GM18498 (cell line): Measurements from ENCODE around the gene TEX53.
A peak's percentile ranks its signal among the peaks of the same experiment; 100 is the strongest.

Source experiments
- ATAC-seq: cut with Tn5 transposase; IDR thresholded peaks from one replicate; pipeline ENCODE4 v1.9.1; 2021; ENCODE audit warnings: mild to moderate bottlenecking, moderate library complexity; ENCODE audit not compliant: unreplicated experiment

The TEX53 gene

GRCh38 chr9:114680259-114681001, 22.8 kb upstream of the TEX53 start:
- no peak for ATAC-seq

DNA sequence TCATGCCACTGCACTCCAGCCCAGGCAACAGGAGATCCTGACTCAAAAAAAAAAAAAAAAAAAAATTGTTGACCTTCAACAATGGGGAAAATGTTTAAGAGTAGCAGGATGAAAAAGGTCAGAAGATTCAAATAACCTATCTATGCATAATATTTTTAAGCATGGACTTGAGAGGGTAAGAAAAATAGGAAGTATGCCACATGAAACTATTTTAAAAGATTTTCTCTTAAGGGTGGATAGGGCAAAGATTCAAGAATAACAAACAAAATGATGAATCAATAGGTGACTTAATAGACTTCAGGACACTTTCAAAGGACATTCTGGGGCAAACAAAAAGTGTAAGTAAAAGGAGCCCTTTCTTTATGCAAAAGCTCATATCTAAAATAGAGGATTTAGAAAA, 21.2 kb upstream of the TEX53 start:
- ATAC-seq, result no peak

DNA sequence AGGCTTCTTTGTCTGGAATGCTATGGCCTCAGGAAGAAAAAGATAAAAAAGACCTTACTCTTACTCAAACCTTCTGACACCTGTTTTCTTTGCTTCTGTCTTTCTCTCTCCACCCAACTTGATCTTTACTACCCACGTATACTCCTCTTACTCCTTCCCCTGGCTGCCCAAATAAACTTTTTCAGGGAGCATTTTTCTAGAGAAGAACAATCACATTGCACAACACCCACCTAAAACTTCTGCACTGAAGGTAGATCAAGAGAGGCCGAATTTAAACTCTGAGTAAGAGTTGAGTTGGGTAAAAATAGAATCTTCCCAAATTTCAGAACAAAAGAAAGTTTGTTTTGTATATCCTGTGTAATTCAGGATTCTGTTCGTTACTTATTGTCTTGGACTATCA, 20.5 kb upstream of the TEX53 start:
- ATAC-seq, result no peak

DNA sequence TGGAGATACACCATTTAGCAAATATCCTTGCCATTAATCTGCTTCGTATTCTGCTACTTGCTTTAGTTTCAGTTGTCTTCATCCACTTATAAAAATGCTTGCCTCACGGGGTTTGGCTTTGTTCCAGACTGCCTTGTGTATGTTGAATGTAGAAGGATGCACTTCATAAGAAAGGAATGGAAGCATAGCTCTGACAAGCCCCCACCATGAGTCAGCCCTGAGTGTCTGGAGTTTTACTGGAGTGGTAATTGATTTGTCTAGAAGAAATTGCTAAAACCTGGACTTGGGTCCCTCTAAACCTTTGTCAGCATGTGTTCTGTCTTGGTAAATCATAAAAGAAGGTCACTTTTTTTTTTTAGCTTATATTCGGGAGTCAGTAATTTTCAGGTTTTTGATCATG, 19.8 kb upstream of the TEX53 start:
- no peak for ATAC-seq

GRCh38 chr9:114676901-114677300, 19.3 kb upstream of the TEX53 start:
- no peak for ATAC-seq

DNA sequence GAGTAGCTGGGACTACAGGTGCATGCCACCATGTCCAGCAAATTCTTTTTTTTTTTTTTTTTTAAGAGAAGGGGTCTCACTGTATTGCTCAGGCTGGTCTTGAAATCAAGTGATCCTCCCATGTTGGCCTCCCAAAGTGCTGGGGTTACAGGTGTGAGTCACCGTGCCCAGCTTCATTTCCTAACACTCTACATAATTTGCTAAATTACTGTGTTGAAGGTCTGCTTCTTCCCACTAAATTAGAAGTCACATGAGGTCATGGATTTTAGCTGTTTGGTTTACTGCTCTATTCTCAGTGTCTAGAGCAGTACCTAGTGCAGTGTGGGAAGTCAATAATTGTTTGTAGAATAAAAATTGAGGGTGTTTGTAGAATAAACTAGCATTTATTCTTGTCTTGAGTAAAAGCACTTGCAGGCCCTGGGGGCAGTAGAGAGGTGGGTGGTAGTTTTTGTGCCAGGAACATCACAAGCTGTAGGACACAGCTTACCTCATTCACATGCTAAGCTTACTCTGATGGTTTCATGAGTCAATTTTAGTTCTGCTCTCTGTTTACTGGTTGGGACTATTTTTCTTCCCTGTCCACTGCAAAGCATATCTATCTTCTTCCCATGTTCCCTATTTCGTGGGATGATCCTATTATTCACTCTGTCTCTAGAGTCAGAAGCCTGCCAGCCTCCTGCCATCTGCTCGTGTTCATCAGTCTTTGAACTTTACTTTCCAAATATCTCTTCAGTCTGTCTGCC, 17.4 kb upstream of the TEX53 start:
- ATAC-seq, result no peak

DNA sequence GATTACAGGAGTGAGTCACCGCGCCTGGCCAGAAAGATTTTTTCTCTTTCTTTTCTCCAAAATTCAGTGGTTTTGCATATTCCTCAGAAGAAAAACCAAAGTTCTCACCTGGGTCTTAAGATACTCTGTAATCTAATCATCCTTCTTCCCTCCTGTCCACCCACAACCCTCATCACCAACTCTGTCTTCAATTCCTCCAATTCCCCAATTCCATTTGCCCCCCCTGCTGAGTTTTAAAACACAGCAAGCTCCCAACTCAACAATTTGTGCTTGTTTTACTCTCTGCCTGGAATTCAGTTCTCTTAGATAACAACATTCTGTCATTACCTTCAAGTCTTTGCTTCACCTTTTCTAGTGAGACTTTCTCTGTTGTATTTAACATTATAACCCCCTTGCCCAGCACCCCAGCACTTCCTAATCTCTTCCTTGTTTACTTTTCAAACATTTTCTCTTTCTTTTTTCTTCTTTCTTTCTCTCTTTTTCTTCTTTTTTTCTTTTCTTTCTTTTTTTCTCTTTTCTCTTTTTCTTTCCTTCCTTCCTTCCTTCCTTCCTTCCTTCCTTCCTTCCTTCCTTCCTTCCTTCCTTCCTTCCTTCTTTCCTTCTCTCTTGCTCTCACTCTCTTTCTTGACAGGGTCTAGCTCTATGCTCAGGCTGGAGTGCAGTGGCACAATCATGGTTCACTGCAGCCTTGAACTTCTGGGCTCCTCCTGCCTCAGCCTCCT, 16.6 kb upstream of the TEX53 start:
- no peak for ATAC-seq

- no peak for ATAC-seq
Observed at GRCh38 chr9:114671605-114672004, 14.0 kb upstream of the TEX53 start.

DNA sequence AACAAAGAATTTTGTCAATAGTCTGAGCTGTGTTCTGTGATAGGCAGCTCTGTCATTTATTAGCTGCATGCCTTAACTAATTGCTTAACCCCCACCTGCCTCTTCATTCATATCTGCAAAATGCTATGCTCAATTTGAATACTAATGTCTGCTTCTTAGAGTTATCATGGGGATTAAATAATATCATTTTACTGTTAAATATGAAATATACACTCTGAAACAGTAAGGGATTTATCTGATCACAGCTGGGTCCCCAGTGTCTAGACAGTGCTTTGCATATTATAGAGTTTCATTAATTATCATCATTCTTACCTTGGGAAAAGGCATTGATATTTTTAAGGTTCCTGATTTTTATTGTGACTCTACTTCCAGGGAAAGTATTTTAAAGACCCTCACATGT, 12.4 kb upstream of the TEX53 start:
- ATAC-seq, result no peak

DNA sequence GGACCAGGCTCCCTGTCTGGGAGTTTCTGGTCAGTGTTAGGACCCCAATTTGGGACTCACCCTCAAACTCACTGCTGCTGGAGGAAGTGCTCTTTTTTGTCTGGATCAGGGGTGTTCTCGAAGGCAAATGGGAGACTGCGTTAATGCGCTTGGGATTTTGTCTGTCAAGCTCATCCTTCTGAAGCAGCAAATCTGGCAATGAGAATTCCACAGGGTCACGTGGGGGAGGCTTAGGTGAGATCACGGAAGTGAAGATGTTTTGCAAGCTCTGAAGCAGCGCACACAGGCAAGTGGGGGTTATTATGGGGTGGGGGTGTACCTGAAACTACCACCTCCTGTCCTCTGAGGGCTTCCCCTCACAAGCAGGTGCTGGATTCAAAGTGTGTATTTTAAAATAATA, 10.5 kb upstream of the TEX53 start:
- no peak for ATAC-seq

GRCh38 chr9:114666851-114667250, 9.2 kb upstream of the TEX53 start:
- ATAC-seq, result no peak

DNA sequence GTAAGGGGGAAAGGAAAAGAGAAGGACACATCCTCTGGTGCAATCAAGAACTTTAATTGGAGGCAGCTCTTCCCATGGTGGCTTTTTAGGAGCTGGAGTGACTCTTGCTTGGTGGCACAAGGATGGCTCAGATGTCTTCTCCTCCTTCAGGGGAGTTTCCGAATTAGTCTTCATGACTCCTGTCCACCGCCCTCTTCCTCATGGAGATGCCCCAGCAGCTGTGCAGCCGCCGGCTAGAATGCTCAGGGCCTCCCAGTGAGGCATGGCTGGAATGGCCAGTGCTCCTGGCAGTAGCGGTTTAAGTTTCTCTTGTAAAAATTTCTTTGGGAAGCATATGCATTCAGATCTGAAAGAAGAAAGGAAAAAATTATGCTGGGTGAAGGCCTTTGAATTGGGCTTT, 8.8 kb upstream of the TEX53 start:
- no peak for ATAC-seq

DNA sequence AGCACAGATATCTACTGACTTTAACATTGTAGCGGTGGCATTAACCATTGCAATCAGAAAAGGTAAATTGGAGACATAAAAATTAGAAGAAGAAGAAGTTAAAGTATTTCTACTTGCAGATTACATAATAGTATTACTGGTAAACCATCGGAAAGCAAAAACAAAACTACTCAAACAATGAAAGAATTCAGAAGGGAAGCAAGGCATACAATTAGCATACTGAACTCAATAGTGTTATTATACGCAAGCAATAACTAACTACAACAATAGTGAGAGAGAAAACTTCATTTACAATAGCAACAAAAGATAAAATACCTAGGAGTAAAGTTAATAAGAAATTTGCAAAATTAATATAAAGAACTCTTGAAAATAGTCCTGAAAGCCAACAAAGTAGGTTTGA, 6.6 kb upstream of the TEX53 start:
- ATAC-seq, result no peak

DNA sequence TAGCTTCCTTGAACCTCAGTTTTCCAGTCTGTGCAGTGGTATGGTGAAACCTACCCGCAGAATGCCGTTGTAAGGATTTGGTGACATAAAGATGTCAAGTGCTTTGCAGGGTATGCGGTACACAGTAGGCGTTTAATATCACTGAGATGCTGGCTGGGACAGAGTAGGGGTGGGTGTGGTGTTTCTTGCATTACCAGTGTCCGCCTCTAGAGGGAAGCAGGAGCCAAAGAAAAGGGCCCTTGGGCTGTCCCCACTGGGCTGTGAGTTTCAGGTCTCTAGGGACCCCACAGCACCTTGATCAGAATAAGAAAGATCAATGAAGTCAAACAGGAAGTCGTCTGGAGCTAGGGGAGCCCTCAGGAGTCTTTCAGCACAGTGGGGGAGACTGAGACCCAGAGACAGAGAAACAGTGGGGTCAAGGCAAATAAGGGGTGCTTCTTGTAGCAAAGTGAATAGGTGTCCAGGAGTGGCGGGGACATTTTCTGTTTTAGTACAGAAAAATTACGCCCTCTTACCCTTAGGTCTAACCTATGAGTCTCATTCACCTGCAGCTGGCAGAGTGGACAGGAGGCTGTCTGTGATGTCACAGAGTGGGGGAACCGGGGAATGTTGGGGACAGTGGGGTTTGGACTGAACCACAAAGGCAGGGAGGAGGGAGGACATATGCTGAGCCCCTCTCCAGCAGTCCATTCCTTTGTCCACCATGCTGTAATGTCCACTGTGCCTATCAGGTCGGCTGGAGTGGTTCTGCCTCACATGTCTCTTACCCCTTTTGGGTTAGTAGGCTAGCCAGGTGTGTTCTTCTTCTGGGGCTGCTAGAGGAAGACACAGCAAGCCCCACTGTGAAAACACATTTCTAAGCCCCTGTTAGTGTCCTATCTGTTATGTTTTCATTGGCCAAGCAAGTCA, 4.7 kb upstream of the TEX53 start:
- ATAC-seq, result peak; percentile 77

DNA sequence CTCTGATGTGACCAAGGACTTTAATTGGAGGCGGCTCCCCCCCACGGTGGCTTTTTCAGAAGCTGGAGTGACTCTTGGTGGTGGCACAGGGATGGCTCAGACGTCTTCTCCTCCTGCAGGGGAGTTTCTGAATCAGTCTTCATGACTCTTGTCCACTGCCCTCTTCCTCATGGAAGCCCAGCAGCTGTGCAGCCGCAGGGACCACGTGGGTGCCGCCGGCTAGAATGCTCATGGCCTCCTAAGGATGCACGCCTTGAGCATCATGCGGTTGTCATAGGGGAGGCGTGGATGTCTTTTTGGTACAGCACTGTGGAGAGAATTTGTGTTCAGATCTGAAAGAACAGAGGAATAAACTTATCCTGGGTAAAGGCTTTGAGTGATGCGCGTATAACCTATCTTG, 1.3 kb downstream of the TEX53 start:
- ATAC-seq, result no peak

DNA sequence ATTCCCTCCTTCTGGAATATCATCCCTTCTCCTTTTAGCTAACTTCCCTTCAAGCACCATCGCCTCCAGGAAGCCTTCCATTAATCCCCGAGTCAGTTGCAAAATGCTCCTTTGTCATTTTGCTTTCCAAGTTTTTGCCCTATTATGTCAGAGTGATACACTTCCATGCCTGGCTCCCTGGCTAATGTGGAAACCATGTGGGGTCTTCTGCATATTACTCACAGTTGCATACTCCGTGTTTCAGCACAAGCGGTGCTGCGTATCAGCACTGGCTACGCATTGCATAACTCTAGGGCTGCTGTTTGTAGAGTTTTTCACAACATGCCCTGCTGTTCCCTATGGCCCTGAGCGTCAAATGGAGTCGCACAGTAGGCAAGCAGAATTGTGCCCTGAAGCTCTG, 1.9 kb downstream of the TEX53 start:
- no peak for ATAC-seq

DNA sequence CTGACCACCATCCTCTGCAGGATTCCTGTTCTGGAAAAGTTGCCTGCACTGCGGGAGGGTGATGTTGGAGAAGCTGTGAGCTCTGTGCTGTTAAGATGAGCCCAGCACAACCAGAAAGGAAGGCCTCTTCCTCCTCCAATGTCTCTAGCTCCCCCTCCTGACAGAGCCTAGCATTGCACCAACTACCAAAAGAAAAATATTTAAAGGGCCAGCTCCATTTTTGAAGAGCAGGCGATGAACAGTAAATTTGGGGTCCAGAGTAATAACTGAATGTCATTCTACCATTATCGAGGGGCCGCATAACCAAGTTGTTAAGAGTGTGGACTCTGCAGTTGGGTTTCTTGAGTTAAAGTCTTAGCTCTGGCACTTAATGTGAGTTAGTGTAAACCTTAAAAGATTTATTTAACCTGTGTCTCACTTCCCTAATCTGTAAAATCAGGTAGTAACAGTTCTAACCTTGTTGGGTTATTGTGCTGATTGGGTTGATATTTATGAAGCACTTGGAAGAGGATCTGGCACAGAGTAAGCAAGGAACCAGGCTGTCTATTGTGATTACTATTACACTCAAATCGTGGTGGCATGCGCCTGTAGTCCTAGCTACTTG, 3.9 kb downstream of the TEX53 start:
- ATAC-seq, result peak; percentile 82

- peak; percentile 29 for ATAC-seq
Observed at GRCh38 chr9:114652776-114653555, 4.6 kb downstream of the TEX53 start.

DNA sequence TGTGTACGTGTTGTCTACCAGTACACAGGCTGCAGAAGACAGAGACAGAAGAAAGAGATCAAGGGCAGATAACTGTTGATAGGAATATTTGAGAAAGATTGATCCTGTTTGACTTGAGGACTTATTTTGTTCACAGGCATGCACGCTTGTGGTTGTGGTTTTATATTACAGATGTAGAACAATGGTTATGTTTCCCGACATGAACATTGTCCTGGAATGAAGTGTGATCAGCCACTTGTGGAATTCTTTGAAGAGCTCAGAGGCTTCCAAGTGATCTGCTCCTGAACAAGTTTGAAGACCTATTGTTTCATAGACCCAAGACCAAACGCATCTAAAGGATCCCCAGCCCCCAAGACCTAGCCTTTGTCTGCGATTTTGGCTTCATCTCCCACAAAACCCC, 13.7 kb downstream of the TEX53 start:
- ATAC-seq, result no peak

GRCh38 chr9:114643001-114643400, 14.6 kb downstream of the TEX53 start:
- ATAC-seq, result no peak
